ENCODE results near the gene HOOK2.

DNA sequence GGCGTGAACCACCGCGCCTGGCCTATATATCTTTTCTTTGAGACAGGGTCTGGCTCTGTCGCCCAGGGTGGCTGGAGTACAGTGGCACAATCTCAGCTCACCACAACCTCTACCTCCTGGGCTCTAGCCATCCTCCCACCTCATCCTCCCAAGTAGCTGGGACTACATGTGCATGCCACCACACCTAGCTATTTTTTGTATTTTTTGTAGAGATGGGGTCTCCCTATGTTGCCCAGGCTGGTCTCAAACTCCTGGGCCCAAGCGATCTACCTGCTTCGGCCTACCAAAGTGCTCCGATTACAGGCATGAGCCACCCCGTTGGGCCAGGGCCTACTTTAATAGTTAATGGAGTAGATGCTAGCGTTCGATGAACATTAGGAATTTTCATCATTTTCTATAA lies 55.1 kb downstream of the HOOK2 start:
- TF ChIP-seq, protein P1, sequence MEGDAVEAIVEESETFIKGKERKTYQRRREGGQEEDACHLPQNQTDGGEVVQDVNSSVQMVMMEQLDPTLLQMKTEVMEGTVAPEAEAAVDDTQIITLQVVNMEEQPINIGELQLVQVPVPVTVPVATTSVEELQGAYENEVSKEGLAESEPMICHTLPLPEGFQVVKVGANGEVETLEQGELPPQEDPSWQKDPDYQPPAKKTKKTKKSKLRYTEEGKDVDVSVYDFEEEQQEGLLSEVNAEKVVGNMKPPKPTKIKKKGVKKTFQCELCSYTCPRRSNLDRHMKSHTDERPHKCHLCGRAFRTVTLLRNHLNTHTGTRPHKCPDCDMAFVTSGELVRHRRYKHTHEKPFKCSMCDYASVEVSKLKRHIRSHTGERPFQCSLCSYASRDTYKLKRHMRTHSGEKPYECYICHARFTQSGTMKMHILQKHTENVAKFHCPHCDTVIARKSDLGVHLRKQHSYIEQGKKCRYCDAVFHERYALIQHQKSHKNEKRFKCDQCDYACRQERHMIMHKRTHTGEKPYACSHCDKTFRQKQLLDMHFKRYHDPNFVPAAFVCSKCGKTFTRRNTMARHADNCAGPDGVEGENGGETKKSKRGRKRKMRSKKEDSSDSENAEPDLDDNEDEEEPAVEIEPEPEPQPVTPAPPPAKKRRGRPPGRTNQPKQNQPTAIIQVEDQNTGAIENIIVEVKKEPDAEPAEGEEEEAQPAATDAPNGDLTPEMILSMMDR (conservative IDR thresholded peaks at IDR 0.05; ENCODE audit: low read depth, low read length) = no peak
- TF ChIP-seq CEBPB (IDR thresholded peaks at IDR 0.05; ENCODE audit: low read depth, low read length) (no peak), POLR2A (IDR thresholded peaks at IDR 0.05; ENCODE audit: low read depth, low read length) (no peak), SMC3 (IDR thresholded peaks at IDR 0.05; ENCODE audit: low read depth, low read length) (no peak), MXI1 (IDR thresholded peaks at IDR 0.05; ENCODE audit: borderline replicate concordance, low read depth, low read length) (no peak), CHD1 (IDR thresholded peaks at IDR 0.05; ENCODE audit: low read depth, low read length) (no peak), MAZ (IDR thresholded peaks at IDR 0.05; ENCODE audit: borderline replicate concordance, low read depth, low read length) (no peak), RAD21 (IDR thresholded peaks at IDR 0.05; ENCODE audit: low read length) (no peak), MAFK (IDR thresholded peaks at IDR 0.05; ENCODE audit: low read depth, low read length) (no peak), RFX5 (IDR thresholded peaks at IDR 0.05; ENCODE audit: low read depth, low read length) (no peak), BHLHE40 (IDR thresholded peaks at IDR 0.05; ENCODE audit: low read depth, low read length) (no peak), NFE2L2 (IDR thresholded peaks at IDR 0.05; ENCODE audit: low read depth, low read length) (no peak)
- TF ChIP-seq, protein P2, sequence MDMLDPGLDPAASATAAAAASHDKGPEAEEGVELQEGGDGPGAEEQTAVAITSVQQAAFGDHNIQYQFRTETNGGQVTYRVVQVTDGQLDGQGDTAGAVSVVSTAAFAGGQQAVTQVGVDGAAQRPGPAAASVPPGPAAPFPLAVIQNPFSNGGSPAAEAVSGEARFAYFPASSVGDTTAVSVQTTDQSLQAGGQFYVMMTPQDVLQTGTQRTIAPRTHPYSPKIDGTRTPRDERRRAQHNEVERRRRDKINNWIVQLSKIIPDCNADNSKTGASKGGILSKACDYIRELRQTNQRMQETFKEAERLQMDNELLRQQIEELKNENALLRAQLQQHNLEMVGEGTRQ (IDR thresholded peaks at IDR 0.05; ENCODE audit: low read depth, low read length) = no peak
- TF ChIP-seq, protein P3, sequence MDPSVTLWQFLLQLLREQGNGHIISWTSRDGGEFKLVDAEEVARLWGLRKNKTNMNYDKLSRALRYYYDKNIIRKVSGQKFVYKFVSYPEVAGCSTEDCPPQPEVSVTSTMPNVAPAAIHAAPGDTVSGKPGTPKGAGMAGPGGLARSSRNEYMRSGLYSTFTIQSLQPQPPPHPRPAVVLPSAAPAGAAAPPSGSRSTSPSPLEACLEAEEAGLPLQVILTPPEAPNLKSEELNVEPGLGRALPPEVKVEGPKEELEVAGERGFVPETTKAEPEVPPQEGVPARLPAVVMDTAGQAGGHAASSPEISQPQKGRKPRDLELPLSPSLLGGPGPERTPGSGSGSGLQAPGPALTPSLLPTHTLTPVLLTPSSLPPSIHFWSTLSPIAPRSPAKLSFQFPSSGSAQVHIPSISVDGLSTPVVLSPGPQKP (IDR thresholded peaks at IDR 0.05; ENCODE audit: borderline replicate concordance, low read depth, low read length) = no peak
